GM10266 (cell line): ENCODE data around the gene MAFG.

Experiments used
- DNase-seq: peaks from one replicate; pipeline ENCODE4 v3.0.0; 2012; ENCODE audit errors: extremely low spot score
- TF ChIP-seq, protein P1 (sequence below): IDR thresholded peaks from 2 replicates; pipeline ENCODE4 v1.5.1; 2012; ENCODE audit warnings: mild to moderate bottlenecking, low read depth; ENCODE audit not compliant: control insufficient read depth, insufficient read depth; ENCODE audit errors: missing control alignments

Gene MAFG

GRCh38 chr17:81927653-81928543 lies at the start of gene MAFG:
TSS of gene MAFG (minus strand) at chr17:81927735. CDS start at chr17:81923185, 4,550 bp downstream.
- TF ChIP-seq, protein P1, sequence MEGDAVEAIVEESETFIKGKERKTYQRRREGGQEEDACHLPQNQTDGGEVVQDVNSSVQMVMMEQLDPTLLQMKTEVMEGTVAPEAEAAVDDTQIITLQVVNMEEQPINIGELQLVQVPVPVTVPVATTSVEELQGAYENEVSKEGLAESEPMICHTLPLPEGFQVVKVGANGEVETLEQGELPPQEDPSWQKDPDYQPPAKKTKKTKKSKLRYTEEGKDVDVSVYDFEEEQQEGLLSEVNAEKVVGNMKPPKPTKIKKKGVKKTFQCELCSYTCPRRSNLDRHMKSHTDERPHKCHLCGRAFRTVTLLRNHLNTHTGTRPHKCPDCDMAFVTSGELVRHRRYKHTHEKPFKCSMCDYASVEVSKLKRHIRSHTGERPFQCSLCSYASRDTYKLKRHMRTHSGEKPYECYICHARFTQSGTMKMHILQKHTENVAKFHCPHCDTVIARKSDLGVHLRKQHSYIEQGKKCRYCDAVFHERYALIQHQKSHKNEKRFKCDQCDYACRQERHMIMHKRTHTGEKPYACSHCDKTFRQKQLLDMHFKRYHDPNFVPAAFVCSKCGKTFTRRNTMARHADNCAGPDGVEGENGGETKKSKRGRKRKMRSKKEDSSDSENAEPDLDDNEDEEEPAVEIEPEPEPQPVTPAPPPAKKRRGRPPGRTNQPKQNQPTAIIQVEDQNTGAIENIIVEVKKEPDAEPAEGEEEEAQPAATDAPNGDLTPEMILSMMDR: peak; percentile 62
- peak; percentile 100 for DNase-seq

- TF ChIP-seq, protein P1: no peak
- no peak for DNase-seq
Observed at GRCh38 chr17:81976332-81977210, 49.0 kb upstream of the MAFG start.

GRCh38 chr17:81973432-81973831 lies 45.9 kb upstream of the MAFG start:
- TF ChIP-seq, protein P1: no peak
- DNase-seq: no peak

DNA sequence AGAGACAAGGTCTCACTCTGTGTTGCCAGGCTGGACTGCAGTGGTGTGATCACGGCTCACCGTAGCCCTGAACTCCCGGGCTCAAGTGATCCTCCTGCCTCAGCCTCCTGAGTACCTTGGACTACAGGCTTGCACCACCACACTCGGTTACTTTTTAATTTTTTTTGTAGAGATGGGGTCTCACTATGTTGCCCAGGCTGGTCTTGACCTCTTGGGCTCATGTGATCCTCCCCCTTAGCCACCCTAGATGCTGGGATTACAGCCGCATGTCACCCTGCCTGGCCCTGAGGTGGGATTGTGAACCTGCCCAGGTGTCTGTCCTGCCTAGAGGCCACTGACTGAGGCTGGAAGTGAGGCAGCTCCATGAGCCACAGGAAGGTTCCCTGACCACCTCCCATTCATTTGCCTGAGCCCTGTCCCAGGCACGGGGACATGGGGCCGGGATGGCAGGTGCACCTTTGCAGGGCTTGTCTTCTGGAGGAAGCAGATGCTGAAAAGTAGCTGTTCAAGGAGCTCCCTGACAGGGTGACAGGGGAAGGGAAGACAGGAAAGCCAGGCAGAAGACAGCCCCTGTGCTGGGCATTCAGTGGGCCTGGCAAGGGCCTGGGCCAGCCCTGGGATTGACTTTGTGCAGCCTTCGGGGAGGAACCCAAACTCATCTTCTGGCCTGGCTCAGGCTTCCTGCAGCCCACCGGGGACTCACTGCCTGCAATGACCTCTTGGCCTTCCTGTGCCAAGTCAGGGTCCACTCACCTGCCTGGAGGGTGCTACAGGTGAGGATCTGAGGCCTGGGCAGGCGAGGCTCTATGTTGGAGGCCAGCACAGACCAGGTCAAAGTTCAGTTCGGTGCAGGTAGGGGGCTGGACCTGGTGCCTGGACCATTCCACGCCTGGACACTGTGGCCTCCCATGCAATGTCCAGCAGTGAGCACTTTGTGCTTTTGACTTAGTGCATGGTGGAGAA lies 41.6 kb upstream of the MAFG start:
- DNase-seq: no peak
- TF ChIP-seq, protein P1: no peak

DNA sequence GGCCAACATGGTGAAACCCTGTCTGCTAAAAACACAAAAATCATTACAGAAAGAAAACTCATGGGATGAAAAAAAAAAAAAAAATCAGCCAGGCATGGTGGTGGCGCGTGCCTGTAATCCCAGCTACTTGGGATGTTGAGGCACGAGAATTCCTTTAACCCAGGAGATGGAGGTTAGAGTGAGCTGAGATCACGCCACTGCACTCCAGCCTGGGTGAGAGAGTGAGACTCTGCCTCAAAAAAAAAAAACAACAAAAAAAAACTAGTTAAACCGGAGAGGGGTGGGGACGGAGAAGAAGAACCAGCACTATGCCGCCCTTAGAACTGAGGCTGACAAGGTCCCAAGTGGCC lies 40.8 kb upstream of the MAFG start:
- no peak for DNase-seq
- TF ChIP-seq, protein P1: no peak

GRCh38 chr17:81967533-81968395 lies 40.2 kb upstream of the MAFG start:
- TF ChIP-seq, protein P1: no peak
- DNase-seq: peak; percentile 97
